ENCODE data around the gene ATPAF1. TPM values are rescaled to one million over a fixed set of nuclear protein-coding genes. Genes with fewer than 3 reads are reported as not detected.

The ATPAF1 gene
- total RNA-seq, 1 experiment from 2014 or later, result 39.0 TPM

- ATAC-seq (no peak), DNase-seq (ENCODE audit: low read depth, low spot score) (no peak)
- H3K36me3 ChIP-seq (ENCODE audit: control insufficient read depth, insufficient read depth, low read length), result peaks cover 20% of the 10 kb centered on the region
- ChIA-PET CTCF (interaction anchor here (0.6 kb wide), 1 partner anchor 135 kb away, joined by 4 read pairs; no protein-coding TSS in a partner anchor), POLR2A (no interaction called here)
- TF ChIP-seq REST (IDR thresholded peaks at IDR 0.05; ENCODE audit: insufficient read depth in 1 of 2, low read depth in 2 of 2, low read length in 1 of 2) (no peak), SIN3A (IDR thresholded peaks at IDR 0.05; ENCODE audit: borderline replicate concordance, insufficient read depth, low read depth, low read length) (no peak), CTCF (IDR thresholded peaks at IDR 0.05) (no peak), POLR2AphosphoS5 (IDR thresholded peaks at IDR 0.05; ENCODE audit: low read depth, low read length) (no peak), TCF7L2 (IDR thresholded peaks at IDR 0.05; ENCODE audit: low read depth, low read length) (no peak)
- H3K4me1 ChIP-seq (ENCODE audit: control insufficient read depth, insufficient read depth, low read length), result no peaks in the 10 kb centered on the region
- BruUV-seq (replicated peaks), result no TSS peak
- in situ Hi-C loops (cut with HindIII; ENCODE audit: low pct_unique_long_range_greater_than_20kb, low sequenced_read_pairs), result no loop called here
- no peak overlapping the region for H3K27ac ChIP-seq (ENCODE audit: low read length)
- H3K4me3 ChIP-seq (ENCODE audit: low read depth in 2 of 2, low read length in 2 of 2), result no peak overlapping the region
- no peaks in the 10 kb centered on the region for H3K9me3 ChIP-seq (ENCODE audit: control insufficient read depth, insufficient read depth, low read depth, low read length)
- intact Hi-C loops (cut with micrococcal nuclease; ENCODE audit: unreplicated experiment), result no loop called here
- no peaks in the 10 kb centered on the region for H3K27me3 ChIP-seq (ENCODE audit: control insufficient read depth, insufficient read depth, low read length)
Observed at GRCh38 chr1:46676531-46676930, 8.4 kb upstream of the ATPAF1 start.

GRCh38 chr1:46675549-46676314 is 7.6 kb upstream of the ATPAF1 start:
- H3K4me1 ChIP-seq (ENCODE audit: control insufficient read depth, insufficient read depth, low read length), result no peaks in the 10 kb centered on the region
- in situ Hi-C loops (cut with HindIII; ENCODE audit: low pct_unique_long_range_greater_than_20kb, low sequenced_read_pairs), result no loop called here
- no peak for DNase-seq (ENCODE audit: low read depth, low spot score)
- peaks cover 20% of the 10 kb centered on the region for H3K36me3 ChIP-seq (ENCODE audit: control insufficient read depth, insufficient read depth, low read length)
- no peaks in the 10 kb centered on the region for H3K9me3 ChIP-seq (ENCODE audit: control insufficient read depth, insufficient read depth, low read depth, low read length)
- intact Hi-C loops (cut with micrococcal nuclease; ENCODE audit: unreplicated experiment), result no loop called here
- BruUV-seq (replicated peaks), result no TSS peak
- H3K27me3 ChIP-seq (ENCODE audit: control insufficient read depth, insufficient read depth, low read length), result no peaks in the 10 kb centered on the region
- ChIA-PET POLR2A (no interaction called here), CTCF (interaction anchor here (0.7 kb wide), 1 partner anchor 142 kb away, joined by 4 read pairs; no protein-coding TSS in a partner anchor)
- no peak overlapping the region for H3K27ac ChIP-seq (ENCODE audit: low read length)
- ATAC-seq, result no peak
- TF ChIP-seq CTCF (IDR thresholded peaks at IDR 0.05), result no peak
- TF ChIP-seq SIN3A (IDR thresholded peaks at IDR 0.05; ENCODE audit: borderline replicate concordance, insufficient read depth, low read depth, low read length), result no peak
- no peak for TF ChIP-seq TCF7L2 (IDR thresholded peaks at IDR 0.05; ENCODE audit: low read depth, low read length)
- TF ChIP-seq POLR2AphosphoS5 (IDR thresholded peaks at IDR 0.05; ENCODE audit: low read depth, low read length), result no peak
- no peak for TF ChIP-seq REST (IDR thresholded peaks at IDR 0.05; ENCODE audit: insufficient read depth in 1 of 2, low read depth in 2 of 2, low read length in 1 of 2)
- H3K4me3 ChIP-seq (ENCODE audit: low read depth in 2 of 2, low read length in 2 of 2), result no peak overlapping the region

All from Panc1 (cell line).